Right hindlimb (tissue), 1 donor: ENCODE results near the gene ZNF687.
"Not testable (repeated sequence)": the region's sequence is repeated elsewhere in the genome, so short reads cannot be mapped to it uniquely, and the experiment has no call there.

ENCODE experiments used
- DNase-seq: peaks from one replicate; pipeline ENCODE4 v3.0.0-alpha.2; 2018

The ZNF687 gene

GRCh38 chr1:151281969-151282882 lies at the start of gene ZNF687:
ZNF687 (plus strand) TSS chr1:151282299; CDS start chr1:151286292, 3,993 bp downstream.
- peak; percentile 100 for DNase-seq

GRCh38 chr1:151235235-151235634 lies 46.9 kb upstream of the ZNF687 start:
- no peak for DNase-seq

- DNase-seq: no peak
Observed at GRCh38 chr1:151237678-151238466, 44.2 kb upstream of the ZNF687 start.

- DNase-seq: peak; percentile 22
Observed at GRCh38 chr1:151238467-151238739, 43.7 kb upstream of the ZNF687 start.

- no peak for DNase-seq
Observed at GRCh38 chr1:151242442-151242841, 39.7 kb upstream of the ZNF687 start.

- no peak for DNase-seq
Observed at GRCh38 chr1:151243683-151244216, 38.3 kb upstream of the ZNF687 start.

- DNase-seq: no peak
Observed at GRCh38 chr1:151246786-151247185, 35.3 kb upstream of the ZNF687 start.

GRCh38 chr1:151251656-151252470 lies 30.2 kb upstream of the ZNF687 start:
- DNase-seq: peak; percentile 53

- DNase-seq: peak; percentile 98
Observed at GRCh38 chr1:151254217-151255213, 27.6 kb upstream of the ZNF687 start, which contains the start of gene PSMD4. PSMD4 (plus strand) TSS chr1:151254734; CDS start chr1:151254783, 49 bp downstream.

- DNase-seq: no peak
Observed at GRCh38 chr1:151255381-151255780, 26.7 kb upstream of the ZNF687 start.

- no peak for DNase-seq
Observed at GRCh38 chr1:151259351-151259750, 22.7 kb upstream of the ZNF687 start.

GRCh38 chr1:151265446-151266236 lies 16.5 kb upstream of the ZNF687 start:
- DNase-seq: no peak

- no peak for DNase-seq
Observed at GRCh38 chr1:151266315-151266714, 15.8 kb upstream of the ZNF687 start.

- no peak for DNase-seq
Observed at GRCh38 chr1:151266821-151267220, 15.3 kb upstream of the ZNF687 start.

GRCh38 chr1:151267760-151268159 lies 14.3 kb upstream of the ZNF687 start:
- no peak for DNase-seq

GRCh38 chr1:151273924-151274466 lies 8.1 kb upstream of the ZNF687 start:
- no peak for DNase-seq

GRCh38 chr1:151275341-151275740 lies 6.8 kb upstream of the ZNF687 start:
- DNase-seq: not testable (repeated sequence)

GRCh38 chr1:151277249-151277648 lies 4.8 kb upstream of the ZNF687 start:
- no peak for DNase-seq

- DNase-seq: peak; percentile 98
Observed at GRCh38 chr1:151281225-151281968, 702 bp upstream of the ZNF687 start.
